ENCODE results near the gene CHST1.

DNA sequence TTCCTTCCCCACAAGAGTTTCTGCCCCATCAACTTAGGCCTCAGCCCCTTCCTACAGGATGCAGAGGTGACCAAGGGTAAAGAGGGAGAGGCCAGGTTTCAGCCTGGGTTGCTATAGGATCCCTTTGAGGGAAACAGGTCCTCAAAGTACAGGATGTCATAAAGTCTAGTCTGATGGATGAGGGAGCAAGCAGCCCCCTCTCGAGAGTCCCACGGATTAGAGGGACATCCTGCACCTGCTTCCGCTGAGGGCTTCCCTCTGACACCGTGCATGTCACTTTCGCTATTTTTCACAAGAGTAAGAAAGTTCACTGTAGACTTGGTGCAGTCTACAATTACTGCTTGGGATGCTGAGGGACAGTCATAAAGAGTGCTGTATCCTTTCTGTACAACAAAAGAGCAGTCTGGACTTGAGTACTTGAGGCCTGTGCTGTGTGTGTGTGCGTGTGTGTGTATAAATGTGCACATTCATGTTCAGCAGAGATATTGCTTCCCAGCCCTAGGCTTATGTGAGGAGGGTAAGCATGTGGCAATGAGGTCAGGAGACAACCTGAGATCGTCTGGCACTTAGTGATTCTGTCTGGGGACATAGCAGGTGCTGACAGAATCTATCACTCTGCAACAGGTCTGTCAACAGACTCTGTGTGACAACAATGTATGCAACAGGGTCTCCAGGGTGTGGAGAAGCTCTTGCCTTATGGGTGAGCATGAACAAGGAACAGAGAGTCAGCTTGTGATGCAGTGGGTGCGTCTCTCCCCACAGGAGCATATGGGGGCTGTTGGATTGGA, 18.0 kb upstream of the CHST1 start:
- TF ChIP-seq GATA2 (IDR thresholded peaks at IDR 0.05; ENCODE audit: low read depth, low read length): no peak
- no peak for TF ChIP-seq GATA3 (IDR thresholded peaks at IDR 0.05; ENCODE audit: low read depth, low read length)
